Activated effector memory CD4-positive, alpha-beta T cell treated with anti-CD3 and anti-CD28 coated beads, Interleukin-2, amount 50 U/mL, for 16 hours (primary cell): Measurements from ENCODE around the gene FIGN.

ENCODE experiments used
- DNase-seq: peaks from one replicate; pipeline ENCODE4 v3.0.0-alpha.2; 2020

Gene FIGN

GRCh38 chr2:163735685-163736432 is at the start of gene FIGN:
Gene FIGN (minus strand): TSS chr2:163736008. CDS start chr2:163734927, 1,081 bp downstream.
- no peak for DNase-seq

GRCh38 chr2:163785162-163785561 is 49.4 kb upstream of the FIGN start:
- no peak for DNase-seq

- no peak for DNase-seq
Observed at GRCh38 chr2:163779970-163780597, 44.3 kb upstream of the FIGN start.

- DNase-seq = no peak
Observed at GRCh38 chr2:163778045-163778781, 42.4 kb upstream of the FIGN start.

GRCh38 chr2:163775304-163775703 is 39.5 kb upstream of the FIGN start:
- DNase-seq = no peak

GRCh38 chr2:163774862-163775261 is 39.1 kb upstream of the FIGN start:
- no peak for DNase-seq

GRCh38 chr2:163773276-163773675 is 37.5 kb upstream of the FIGN start:
- DNase-seq = no peak

GRCh38 chr2:163771596-163771995 is 35.8 kb upstream of the FIGN start:
- DNase-seq = no peak

GRCh38 chr2:163768881-163769695 is 33.3 kb upstream of the FIGN start:
- no peak for DNase-seq

- DNase-seq = no peak
Observed at GRCh38 chr2:163767097-163767496, 31.3 kb upstream of the FIGN start.

- DNase-seq = no peak
Observed at GRCh38 chr2:163764566-163764965, 28.8 kb upstream of the FIGN start.

- DNase-seq = no peak
Observed at GRCh38 chr2:163759013-163759412, 23.2 kb upstream of the FIGN start.

GRCh38 chr2:163757814-163758213 is 22.0 kb upstream of the FIGN start:
- no peak for DNase-seq

- no peak for DNase-seq
Observed at GRCh38 chr2:163756588-163756987, 20.8 kb upstream of the FIGN start.

- DNase-seq = no peak
Observed at GRCh38 chr2:163755366-163755765, 19.6 kb upstream of the FIGN start.

- no peak for DNase-seq
Observed at GRCh38 chr2:163753726-163754125, 17.9 kb upstream of the FIGN start.

- no peak for DNase-seq
Observed at GRCh38 chr2:163752267-163752666, 16.5 kb upstream of the FIGN start.

GRCh38 chr2:163751696-163752095 is 15.9 kb upstream of the FIGN start:
- DNase-seq = no peak

- DNase-seq = no peak
Observed at GRCh38 chr2:163748420-163748819, 12.6 kb upstream of the FIGN start.

- DNase-seq = no peak
Observed at GRCh38 chr2:163741435-163741834, 5.6 kb upstream of the FIGN start.

GRCh38 chr2:163737563-163737962 is 1.8 kb upstream of the FIGN start:
- no peak for DNase-seq

- DNase-seq = no peak
Observed at GRCh38 chr2:163737190-163737439, 1.3 kb upstream of the FIGN start.

GRCh38 chr2:163736433-163737189 is 803 bp upstream of the FIGN start:
- no peak for DNase-seq
